Caco-2 (cell line): ENCODE measurements around the gene NLGN1. TPM values are rescaled to one million over a fixed set of nuclear protein-coding genes. Genes with fewer than 3 reads are reported as not detected.

Source experiments
- BruUV-seq: library from RNA; stranded (reverse); fragments of 400-500 nt; replicated peaks from 2 replicates; lab custom pipeline; 2021; lab: Mats Ljungman, UMichigan
- CTCF ChIA-PET: fragments of 300-600 bp; sonication (Branson Sonifier 250); formaldehyde crosslinking; loops from one replicate; lab custom pipeline; 2022; ENCODE audit warnings: antibody characterized with exemption; lab: Charles Lee
- POLR2A ChIA-PET: fragments of 300-600 bp; sonication (Branson Sonifier 250); formaldehyde crosslinking; loops from one replicate; lab custom pipeline; 2022; ENCODE audit warnings: antibody characterized with exemption; lab: Charles Lee
- DNase-seq, 2 experiments: peaks; one replicate each; pipeline versions ENCODE4 v3.0.0 to v3.0.0-alpha.2; 2020 to 2022
- H3K27me3 ChIP-seq: replicated peaks from 2 replicates; pipeline ENCODE4 v1.6.0; 2011; ENCODE audit warnings: low read length; ENCODE audit not compliant: control insufficient read depth, insufficient read depth
- H3K36me3 ChIP-seq: 2 replicates; pipeline ENCODE4 v1.5.1; 2011; ENCODE audit warnings: low read length; ENCODE audit not compliant: control insufficient read depth, insufficient read depth
- H3K4me1 ChIP-seq: fragments of 250-450 bp; sonication (Bioruptor Pico); 2 replicates; pipeline ENCODE4 v1.5.1; 2020; ENCODE audit warnings: mild to moderate bottlenecking
- H3K4me3 ChIP-seq: 2 replicates; pipeline ENCODE4 v1.5.1; 2011; ENCODE audit warnings: low read depth, mild to moderate bottlenecking, control low read depth, low read length
- H3K9me3 ChIP-seq: fragments of 250-450 bp; sonication (Bioruptor Pico); 2 replicates; pipeline ENCODE4 v1.5.1; 2020; ENCODE audit warnings: mild to moderate bottlenecking, moderate library complexity
- H3K27ac Mint-ChIP-seq: one replicate; pipeline ENCODE4 v1.8.0; 2022; ENCODE audit warnings: mixed read lengths; ENCODE audit not compliant: unreplicated experiment
- H3K27me3 Mint-ChIP-seq: one replicate; pipeline ENCODE4 v1.8.0; 2022; ENCODE audit warnings: mixed read lengths; ENCODE audit not compliant: insufficient read depth, unreplicated experiment
- H3K36me3 Mint-ChIP-seq: one replicate; pipeline ENCODE4 v1.8.0; 2022; ENCODE audit warnings: mild to moderate bottlenecking, mixed read lengths; ENCODE audit not compliant: insufficient read depth, unreplicated experiment
- H3K4me1 Mint-ChIP-seq: one replicate; pipeline ENCODE4 v1.8.0; 2022; ENCODE audit warnings: low read depth, mixed read lengths; ENCODE audit not compliant: unreplicated experiment
- H3K4me3 Mint-ChIP-seq: one replicate; pipeline ENCODE4 v1.8.0; 2022; ENCODE audit warnings: mild to moderate bottlenecking, moderate library complexity, mixed read lengths; ENCODE audit not compliant: unreplicated experiment
- H3K9me3 Mint-ChIP-seq: one replicate; pipeline ENCODE4 v1.8.0; 2022; ENCODE audit warnings: mixed read lengths; ENCODE audit not compliant: unreplicated experiment
- intact Hi-C: fragments of 100-400 bp; cut with micrococcal nuclease; formaldehyde crosslinking; loops from one replicate; pipeline ENCODE4 v1.10.0; 2022; ENCODE audit not compliant: unreplicated experiment
- total RNA-seq: library from RNA; stranded (reverse); gene quantifications from 2 replicates; pipeline ENCODE4 v1.2.3, GENCODE V29; 2022
- TF ChIP-seq, protein P1 (sequence below), 2 experiments: fragments of 200-600 bp in 1 of 2; IDR thresholded peaks; 1 replicate in 1 of 2; 2 replicates in 1 of 2; pipeline versions ENCODE4 v1.5.1 to v1.8.0; 2011 to 2022; ENCODE audit warnings: antibody characterized with exemption in 1 of 2, control low read depth in 1 of 2, inconsistent platforms in 1 of 2, low read depth in 1 of 2, low read length in 1 of 2, mild to moderate bottlenecking in 1 of 2, moderate library complexity in 1 of 2; ENCODE audit not compliant: insufficient read depth in 1 of 2, severe bottlenecking in 1 of 2, unreplicated experiment in 1 of 2

Gene NLGN1
- total RNA-seq, 1 experiment from 2014 or later = not detected

DNA sequence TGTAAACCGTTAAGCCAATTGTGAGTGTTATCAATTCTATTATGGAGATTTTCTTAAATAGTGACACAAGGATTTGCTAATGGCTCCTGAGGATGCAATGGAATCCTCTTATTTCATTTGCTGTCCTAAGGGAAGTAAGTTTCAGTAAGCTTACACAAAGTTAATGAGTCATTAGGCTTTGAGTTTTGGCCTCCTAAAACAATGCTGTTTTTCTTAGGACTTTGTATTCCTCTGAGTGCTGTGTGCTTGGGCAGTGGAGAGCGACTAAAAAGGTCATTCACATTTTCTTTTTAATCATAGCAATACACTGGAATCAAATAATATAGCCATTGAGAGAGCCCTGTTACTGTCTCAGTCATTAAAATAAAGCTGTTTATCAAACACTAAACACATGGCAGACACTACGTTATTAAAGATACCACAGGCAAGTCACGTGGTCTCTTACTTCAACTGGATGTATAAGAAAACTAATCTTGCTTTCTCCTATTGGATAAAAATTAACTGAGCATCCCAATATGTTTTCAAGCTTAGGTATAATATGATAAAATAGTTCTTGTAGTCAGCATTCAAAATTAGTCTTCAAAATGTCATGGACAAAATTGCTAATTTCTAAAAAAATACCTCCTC, 290.8 kb downstream of the NLGN1 start:
- POLR2A ChIA-PET = no interaction called here
- Histone ChIP-seq H3K4me1 (0 out of 2 replicates have a peak, but pooled peaks cover 4% of the 10 kb centered on the region), H3K36me3 (no peaks in the 10 kb centered on the region), H3K9me3 (no peaks in the 10 kb centered on the region), H3K27me3 (no peaks in the 10 kb centered on the region), H3K4me3 (no peak overlapping the region)
- intact Hi-C loops = no loop called here
- H3K9me3 Mint-ChIP-seq = no peaks in the 10 kb centered on the region
- CTCF ChIA-PET = no interaction called here
- no TSS peak for BruUV-seq
- peaks cover 8% of the 10 kb centered on the region for H3K4me1 Mint-ChIP-seq
- TF ChIP-seq, protein P1, sequence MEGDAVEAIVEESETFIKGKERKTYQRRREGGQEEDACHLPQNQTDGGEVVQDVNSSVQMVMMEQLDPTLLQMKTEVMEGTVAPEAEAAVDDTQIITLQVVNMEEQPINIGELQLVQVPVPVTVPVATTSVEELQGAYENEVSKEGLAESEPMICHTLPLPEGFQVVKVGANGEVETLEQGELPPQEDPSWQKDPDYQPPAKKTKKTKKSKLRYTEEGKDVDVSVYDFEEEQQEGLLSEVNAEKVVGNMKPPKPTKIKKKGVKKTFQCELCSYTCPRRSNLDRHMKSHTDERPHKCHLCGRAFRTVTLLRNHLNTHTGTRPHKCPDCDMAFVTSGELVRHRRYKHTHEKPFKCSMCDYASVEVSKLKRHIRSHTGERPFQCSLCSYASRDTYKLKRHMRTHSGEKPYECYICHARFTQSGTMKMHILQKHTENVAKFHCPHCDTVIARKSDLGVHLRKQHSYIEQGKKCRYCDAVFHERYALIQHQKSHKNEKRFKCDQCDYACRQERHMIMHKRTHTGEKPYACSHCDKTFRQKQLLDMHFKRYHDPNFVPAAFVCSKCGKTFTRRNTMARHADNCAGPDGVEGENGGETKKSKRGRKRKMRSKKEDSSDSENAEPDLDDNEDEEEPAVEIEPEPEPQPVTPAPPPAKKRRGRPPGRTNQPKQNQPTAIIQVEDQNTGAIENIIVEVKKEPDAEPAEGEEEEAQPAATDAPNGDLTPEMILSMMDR (IDR thresholded peaks at IDR 0.05; ENCODE audit: insufficient read depth in 1 of 2, low read depth in 1 of 2, low read length in 1 of 2, severe bottlenecking in 1 of 2, unreplicated experiment in 1 of 2) = no peak
- H3K36me3 Mint-ChIP-seq = no peaks in the 10 kb centered on the region
- H3K4me3 Mint-ChIP-seq = no peak overlapping the region
- DNase-seq = no peak
- H3K27ac Mint-ChIP-seq = no peak overlapping the region
- no peaks in the 10 kb centered on the region for H3K27me3 Mint-ChIP-seq

DNA sequence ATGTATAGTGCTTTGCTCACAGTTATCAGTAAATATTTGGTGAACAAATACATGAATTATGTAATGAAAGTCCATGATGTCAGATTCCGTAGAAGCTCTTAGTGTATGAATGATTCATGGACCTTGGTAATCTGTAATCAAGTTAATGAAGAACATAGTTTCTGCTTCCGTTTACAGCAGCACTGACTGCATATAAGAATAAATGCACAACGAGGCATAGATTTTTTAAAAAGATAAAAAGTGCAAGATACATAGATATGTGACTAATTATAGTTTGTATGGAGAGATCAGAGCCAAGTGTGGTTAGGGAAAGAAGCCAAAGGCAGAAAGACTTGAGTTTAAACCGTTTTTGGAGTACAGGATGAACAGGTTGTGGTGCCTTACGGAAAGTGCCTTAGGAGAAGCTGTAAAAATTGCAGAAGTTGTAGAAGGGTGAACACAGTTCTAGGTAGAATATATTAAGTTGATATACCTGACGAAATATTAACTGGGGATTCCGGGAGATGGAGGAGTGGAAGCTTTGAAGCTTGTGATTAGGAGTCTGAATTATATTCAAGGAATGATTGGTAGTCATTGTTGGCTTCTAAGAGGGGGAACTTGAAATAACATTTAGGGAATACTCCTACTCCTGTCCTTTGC, 293.1 kb downstream of the NLGN1 start:
- H3K4me3 ChIP-seq = no peak overlapping the region
- no peaks in the 10 kb centered on the region for H3K27me3 ChIP-seq
- no peak for DNase-seq
- no peaks in the 10 kb centered on the region for H3K9me3 ChIP-seq
- no peaks in the 10 kb centered on the region for H3K9me3 Mint-ChIP-seq
- peaks cover 8% of the 10 kb centered on the region for H3K4me1 Mint-ChIP-seq
- H3K27ac Mint-ChIP-seq = no peak overlapping the region
- BruUV-seq = no TSS peak
- H3K27me3 Mint-ChIP-seq = no peaks in the 10 kb centered on the region
- ChIA-PET POLR2A (no interaction called here), CTCF (no interaction called here)
- TF ChIP-seq, protein P1 (IDR thresholded peaks at IDR 0.05; ENCODE audit: insufficient read depth in 1 of 2, low read depth in 1 of 2, low read length in 1 of 2, severe bottlenecking in 1 of 2, unreplicated experiment in 1 of 2) = no peak
- intact Hi-C loops = no loop called here
- H3K36me3 Mint-ChIP-seq = no peaks in the 10 kb centered on the region
- no peaks in the 10 kb centered on the region for H3K36me3 ChIP-seq
- H3K4me3 Mint-ChIP-seq = no peak overlapping the region
- 0 out of 2 replicates have a peak, but pooled peaks cover 4% of the 10 kb centered on the region for H3K4me1 ChIP-seq

DNA sequence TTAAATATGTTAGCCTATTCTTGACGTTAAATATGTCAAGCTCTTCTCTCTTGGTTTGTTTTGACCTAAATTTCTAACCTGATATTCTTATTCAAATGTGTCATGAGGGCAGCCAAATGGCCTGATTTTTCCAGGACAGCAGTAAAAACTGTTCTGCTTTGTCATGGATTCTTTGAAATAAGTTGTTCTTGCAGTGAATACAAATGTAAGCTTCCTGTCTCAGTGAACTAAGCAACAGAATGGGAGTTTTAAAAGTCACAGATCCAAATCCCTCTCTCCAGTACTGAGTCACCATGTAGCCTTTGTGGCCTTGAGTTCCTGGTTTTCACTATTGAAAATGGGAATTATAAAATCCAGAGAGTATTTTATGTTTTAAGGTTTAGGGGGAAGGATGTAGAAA, 301.8 kb downstream of the NLGN1 start:
- Mint-ChIP-seq H3K27ac (no peak overlapping the region), H3K4me1 (no peaks in the 10 kb centered on the region)
- CTCF ChIA-PET = no interaction called here

More for the DNA sequence above, 301.8 kb downstream of the NLGN1 start:
- Histone ChIP-seq H3K27me3 (no peaks in the 10 kb centered on the region), H3K36me3 (no peaks in the 10 kb centered on the region), H3K9me3 (no peaks in the 10 kb centered on the region), H3K4me1 (no peaks in the 10 kb centered on the region), H3K4me3 (no peak overlapping the region)
- no peaks in the 10 kb centered on the region for H3K27me3 Mint-ChIP-seq
- no peak overlapping the region for H3K4me3 Mint-ChIP-seq
- no peak for DNase-seq
- intact Hi-C loops = no loop called here
- POLR2A ChIA-PET = no interaction called here
- no TSS peak for BruUV-seq
- H3K36me3 Mint-ChIP-seq = no peaks in the 10 kb centered on the region
- TF ChIP-seq, protein P1 (IDR thresholded peaks at IDR 0.05; ENCODE audit: insufficient read depth in 1 of 2, low read depth in 1 of 2, low read length in 1 of 2, severe bottlenecking in 1 of 2, unreplicated experiment in 1 of 2) = no peak
- no peaks in the 10 kb centered on the region for H3K9me3 Mint-ChIP-seq
